Colon (tissue), 2 donors: Measurements from ENCODE around the gene CAPN5.

Experiments used
- FAIRE-seq: peaks from 2 replicates; lab custom pipeline; 2012; peaks lifted over from hg19 to GRCh38; lab: Jason Lieb, UNC
- donor health status: control.
- donor health status: control.

CAPN5 gene

GRCh38 chr11:77175021-77175842 lies 108.5 kb downstream of the CAPN5 start:
- no peak for FAIRE-seq
